ENCODE data around the gene KIF5B.

Gene KIF5B

DNA sequence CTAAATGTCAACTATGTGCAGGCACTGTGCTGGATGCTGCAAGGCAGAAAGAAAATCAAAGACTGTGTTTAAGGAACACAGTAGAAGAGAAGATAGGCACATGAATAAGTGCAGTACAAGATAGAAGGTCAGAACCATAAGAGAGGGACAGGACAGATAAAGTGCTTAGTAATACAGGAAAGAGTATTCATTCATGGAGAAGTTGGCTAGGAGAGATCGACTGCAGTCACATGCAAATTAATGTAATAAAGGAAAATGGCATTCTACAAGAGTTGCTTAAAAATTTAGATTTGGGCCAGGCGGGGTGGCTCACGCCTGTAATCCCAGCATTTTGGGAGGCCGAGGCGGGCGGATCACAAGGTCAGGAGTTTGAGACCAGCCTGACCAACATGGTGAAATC is 24.8 kb downstream of the KIF5B start:
- no peak overlapping the region for H2AFZ ChIP-seq (ENCODE audit: low read depth, low read length)
- no peaks in the 10 kb centered on the region for H3K9me3 ChIP-seq (ENCODE audit: low read length)
- H3K4me1 ChIP-seq (ENCODE audit: insufficient read depth, low read length): no peaks in the 10 kb centered on the region
- H3K27me3 ChIP-seq (ENCODE audit: insufficient read depth, low read length): no peaks in the 10 kb centered on the region
- H3K36me3 ChIP-seq (ENCODE audit: insufficient read depth, low read length): peaks cover 96% of the 10 kb centered on the region
- H3K4me3 ChIP-seq (ENCODE audit: low read length): no peak overlapping the region

DNA sequence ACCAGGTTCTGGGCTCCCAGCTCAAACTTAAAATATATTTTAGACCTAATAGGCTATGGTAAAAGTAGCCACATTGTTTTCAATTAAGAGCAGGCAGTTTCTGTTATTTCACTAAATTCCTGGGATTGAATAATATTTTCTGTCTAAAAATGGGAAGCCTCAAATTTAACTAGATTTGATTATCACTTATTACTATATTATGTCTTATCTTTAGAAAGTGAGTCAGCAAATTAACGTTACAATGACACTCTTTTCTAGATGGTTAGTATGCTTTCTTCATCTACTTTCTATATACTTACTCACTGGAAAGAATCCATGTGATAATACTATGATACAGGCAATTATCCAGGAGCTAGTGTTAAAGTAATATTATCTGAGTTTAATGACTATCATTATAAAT is 27.5 kb downstream of the KIF5B start:
- Histone ChIP-seq H3K4me3 (ENCODE audit: low read length) (no peak overlapping the region), H3K9me3 (ENCODE audit: low read length) (no peaks in the 10 kb centered on the region), H2AFZ (ENCODE audit: low read depth, low read length) (no peak overlapping the region), H3K36me3 (ENCODE audit: insufficient read depth, low read length) (peaks cover 85% of the 10 kb centered on the region), H3K4me1 (ENCODE audit: insufficient read depth, low read length) (no peaks in the 10 kb centered on the region), H3K27me3 (ENCODE audit: insufficient read depth, low read length) (no peaks in the 10 kb centered on the region)

DNA sequence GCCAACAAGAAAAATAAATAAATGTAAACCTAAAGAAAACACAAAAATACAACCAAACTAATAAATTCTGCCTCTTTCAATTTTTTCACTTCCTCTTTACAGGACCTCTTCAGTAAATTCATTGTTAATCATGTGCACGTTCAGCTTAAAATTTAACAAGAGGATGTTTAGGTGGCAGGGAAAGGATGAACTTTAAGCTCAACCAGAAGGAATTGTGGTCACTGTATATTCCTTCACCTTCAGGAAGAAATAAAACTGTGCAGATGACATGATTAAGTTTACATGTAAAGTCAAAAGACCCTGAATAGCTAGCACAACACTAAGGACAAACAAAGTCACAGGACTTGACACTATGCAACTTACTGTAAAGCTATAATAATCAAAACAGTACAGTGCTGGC is 33.0 kb downstream of the KIF5B start:
- no peak overlapping the region for H3K4me3 ChIP-seq (ENCODE audit: low read length)
- H3K27me3 ChIP-seq (ENCODE audit: insufficient read depth, low read length): no peaks in the 10 kb centered on the region
- H3K4me1 ChIP-seq (ENCODE audit: insufficient read depth, low read length): no peaks in the 10 kb centered on the region
- H3K9me3 ChIP-seq (ENCODE audit: low read length): no peaks in the 10 kb centered on the region
- peaks cover 85% of the 10 kb centered on the region for H3K36me3 ChIP-seq (ENCODE audit: insufficient read depth, low read length)
- H2AFZ ChIP-seq (ENCODE audit: low read depth, low read length): no peak overlapping the region

DNA sequence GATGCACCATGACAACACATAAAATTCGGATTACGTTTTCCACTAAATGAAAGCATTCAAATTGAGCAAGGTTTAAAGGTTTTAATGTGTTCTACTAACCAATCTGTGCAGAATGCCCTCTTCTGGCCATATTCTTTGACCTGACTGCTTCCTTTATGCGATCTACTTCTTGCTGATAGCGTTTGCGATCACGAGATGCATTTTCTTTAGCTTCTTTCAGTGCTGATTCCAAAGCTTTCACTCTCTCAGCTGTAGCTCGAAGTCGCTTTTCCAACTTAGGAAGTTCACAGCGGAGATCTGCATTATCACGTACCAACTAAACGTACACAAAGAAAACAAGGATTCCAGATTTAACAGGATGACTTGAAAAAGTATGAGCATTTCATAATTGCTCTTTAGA is 39.2 kb downstream of the KIF5B start:
- no peaks in the 10 kb centered on the region for H3K4me1 ChIP-seq (ENCODE audit: insufficient read depth, low read length)
- no peak overlapping the region for H2AFZ ChIP-seq (ENCODE audit: low read depth, low read length)
- H3K36me3 ChIP-seq (ENCODE audit: insufficient read depth, low read length): peaks cover 94% of the 10 kb centered on the region
- H3K9me3 ChIP-seq (ENCODE audit: low read length): no peaks in the 10 kb centered on the region
- H3K27me3 ChIP-seq (ENCODE audit: insufficient read depth, low read length): no peaks in the 10 kb centered on the region
- no peak overlapping the region for H3K4me3 ChIP-seq (ENCODE audit: low read length)

DNA sequence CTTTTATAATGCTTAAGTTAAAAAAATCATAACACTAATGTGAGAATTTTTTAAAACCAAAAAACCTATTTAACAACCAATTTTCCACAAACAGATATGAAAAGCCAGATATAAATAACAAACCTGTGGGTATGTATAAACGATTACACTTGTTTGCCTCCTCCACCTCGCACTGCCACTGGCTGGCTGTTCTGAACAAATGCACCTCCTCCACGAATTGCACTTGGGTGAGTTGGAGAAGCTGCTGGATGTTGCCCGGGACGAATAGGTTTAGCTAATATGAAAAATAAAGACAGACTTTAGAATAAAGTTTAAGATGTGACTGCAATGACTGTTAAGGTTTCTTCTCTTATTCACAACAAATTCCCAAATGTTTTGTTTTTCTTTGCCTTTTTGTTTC is 40.8 kb downstream of the KIF5B start:
- Histone ChIP-seq H2AFZ (ENCODE audit: low read depth, low read length) (no peak overlapping the region), H3K9me3 (ENCODE audit: low read length) (no peaks in the 10 kb centered on the region), H3K27me3 (ENCODE audit: insufficient read depth, low read length) (no peaks in the 10 kb centered on the region), H3K36me3 (ENCODE audit: insufficient read depth, low read length) (peaks cover 92% of the 10 kb centered on the region), H3K4me3 (ENCODE audit: low read length) (no peak overlapping the region), H3K4me1 (ENCODE audit: insufficient read depth, low read length) (no peaks in the 10 kb centered on the region)

DNA sequence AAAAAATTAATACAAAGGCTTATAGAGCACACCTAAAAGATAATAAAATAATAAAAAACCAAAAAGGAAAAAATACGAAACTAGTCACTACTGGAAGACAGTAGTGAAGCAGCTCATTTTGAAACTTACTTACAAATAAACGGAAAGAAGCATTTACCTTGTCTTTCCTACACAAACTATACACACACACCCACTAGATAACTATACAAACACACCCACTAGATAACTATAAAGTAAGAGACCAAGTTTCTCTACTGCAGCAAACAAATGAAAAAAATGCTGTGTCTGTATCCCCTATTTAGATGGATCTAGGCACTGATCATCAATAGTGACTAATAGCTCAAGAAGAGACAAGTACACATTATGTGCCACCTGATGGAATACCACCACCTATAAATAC is 49.2 kb downstream of the KIF5B start:
- H3K36me3 ChIP-seq (ENCODE audit: insufficient read depth, low read length): peaks cover 40% of the 10 kb centered on the region
- H3K4me3 ChIP-seq (ENCODE audit: low read length): no peak overlapping the region
- H3K9me3 ChIP-seq (ENCODE audit: low read length): no peaks in the 10 kb centered on the region
- H2AFZ ChIP-seq (ENCODE audit: low read depth, low read length): no peak overlapping the region
- peaks cover 10% of the 10 kb centered on the region for H3K4me1 ChIP-seq (ENCODE audit: insufficient read depth, low read length)
- no peaks in the 10 kb centered on the region for H3K27me3 ChIP-seq (ENCODE audit: insufficient read depth, low read length)

DNA sequence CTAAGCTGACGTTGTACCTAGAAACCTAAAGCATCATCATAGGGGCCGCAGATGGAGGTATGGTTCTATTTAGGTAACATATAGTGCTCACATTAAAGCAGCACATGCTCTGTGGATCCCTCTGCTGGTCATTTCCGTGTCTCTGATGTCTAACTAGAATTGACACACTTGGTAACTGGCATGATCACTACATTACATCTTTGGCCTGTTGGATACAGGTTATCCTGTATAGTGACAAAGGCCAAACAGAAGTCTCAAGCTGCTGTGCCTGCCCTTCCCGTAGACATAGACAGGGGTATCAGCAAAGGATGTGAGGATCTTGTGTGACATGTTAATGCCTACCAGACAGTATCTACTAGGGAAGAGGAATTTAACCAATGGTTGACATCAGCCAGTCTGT is 51.2 kb downstream of the KIF5B start:
- H3K27me3 ChIP-seq (ENCODE audit: insufficient read depth, low read length): no peaks in the 10 kb centered on the region
- H3K9me3 ChIP-seq (ENCODE audit: low read length): no peaks in the 10 kb centered on the region
- H3K4me1 ChIP-seq (ENCODE audit: insufficient read depth, low read length): peaks cover 11% of the 10 kb centered on the region
- no peak overlapping the region for H3K4me3 ChIP-seq (ENCODE audit: low read length)
- no peak overlapping the region for H2AFZ ChIP-seq (ENCODE audit: low read depth, low read length)
- peaks cover 25% of the 10 kb centered on the region for H3K36me3 ChIP-seq (ENCODE audit: insufficient read depth, low read length)

DNA sequence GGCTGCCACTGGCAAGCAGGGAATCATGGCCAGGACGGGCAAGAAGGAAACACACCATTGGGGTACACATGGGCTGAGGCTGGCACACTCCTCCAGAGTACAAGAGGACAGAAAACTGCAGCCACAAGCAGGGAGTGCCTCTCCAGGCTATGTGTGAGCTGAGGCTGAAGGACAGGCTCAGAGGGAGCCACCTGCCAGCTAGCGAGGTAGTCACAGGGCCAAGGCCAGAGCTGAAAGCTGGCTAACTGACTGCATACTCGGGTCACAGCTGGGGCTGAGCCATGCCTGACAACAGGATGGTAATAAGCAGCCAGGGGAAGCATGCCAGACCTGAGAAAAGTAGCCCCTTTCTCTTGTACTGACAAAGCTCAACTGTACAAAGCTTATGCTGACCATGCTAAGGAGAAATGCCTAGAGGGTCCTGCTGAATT is 52.0 kb downstream of the KIF5B start:
- Histone ChIP-seq H3K36me3 (ENCODE audit: insufficient read depth, low read length) (peaks cover 18% of the 10 kb centered on the region), H2AFZ (ENCODE audit: low read depth, low read length) (no peak overlapping the region), H3K4me1 (ENCODE audit: insufficient read depth, low read length) (peaks cover 11% of the 10 kb centered on the region), H3K27me3 (ENCODE audit: insufficient read depth, low read length) (no peaks in the 10 kb centered on the region), H3K4me3 (ENCODE audit: low read length) (no peak overlapping the region), H3K9me3 (ENCODE audit: low read length) (no peaks in the 10 kb centered on the region)

DNA sequence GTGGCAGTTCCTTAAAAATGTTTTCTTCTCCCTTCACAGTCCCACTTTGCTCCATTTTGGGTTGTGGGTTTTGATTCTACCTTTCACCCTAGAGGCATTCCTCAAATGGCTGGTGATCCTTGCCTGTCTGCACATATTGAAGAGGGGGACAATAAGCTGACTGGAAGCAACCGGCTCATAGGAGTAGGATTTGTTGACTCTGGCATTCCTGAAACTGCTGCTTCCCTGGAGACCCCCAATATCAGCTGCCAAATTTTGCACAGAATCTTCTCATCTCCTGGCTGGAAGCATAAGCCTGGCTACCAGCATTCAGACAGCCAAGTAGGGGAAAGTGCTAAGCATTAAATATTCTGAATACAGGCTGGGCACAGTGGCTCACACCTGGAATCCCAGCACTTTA is 53.7 kb downstream of the KIF5B start:
- no peak overlapping the region for H2AFZ ChIP-seq (ENCODE audit: low read depth, low read length)
- H3K36me3 ChIP-seq (ENCODE audit: insufficient read depth, low read length): peaks cover 6% of the 10 kb centered on the region
- no peaks in the 10 kb centered on the region for H3K27me3 ChIP-seq (ENCODE audit: insufficient read depth, low read length)
- peaks cover 11% of the 10 kb centered on the region for H3K4me1 ChIP-seq (ENCODE audit: insufficient read depth, low read length)
- no peaks in the 10 kb centered on the region for H3K9me3 ChIP-seq (ENCODE audit: low read length)
- H3K4me3 ChIP-seq (ENCODE audit: low read length): no peak overlapping the region

DNA sequence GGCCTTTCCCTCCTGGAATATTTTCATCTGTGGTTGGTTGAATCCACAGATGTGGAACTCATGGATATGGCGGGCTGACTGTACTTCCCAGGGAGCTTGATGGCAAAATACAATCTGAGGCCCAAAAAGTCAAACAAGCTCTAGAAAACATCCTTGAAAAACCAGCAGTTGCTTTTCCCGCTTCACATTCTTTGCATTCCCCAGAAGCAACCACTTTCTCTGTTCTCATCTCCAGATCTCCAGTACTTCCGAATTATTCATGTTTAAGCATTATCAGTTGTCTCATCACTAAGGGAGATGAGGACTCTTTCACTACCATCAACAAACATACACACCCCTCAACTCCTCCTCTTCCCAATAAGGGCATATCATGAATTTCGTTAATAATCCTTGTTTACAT is 55.3 kb downstream of the KIF5B start:
- Histone ChIP-seq H3K36me3 (ENCODE audit: insufficient read depth, low read length) (no peaks in the 10 kb centered on the region), H3K4me1 (ENCODE audit: insufficient read depth, low read length) (peaks cover 11% of the 10 kb centered on the region), H3K4me3 (ENCODE audit: low read length) (no peak overlapping the region), H2AFZ (ENCODE audit: low read depth, low read length) (no peak overlapping the region), H3K9me3 (ENCODE audit: low read length) (no peaks in the 10 kb centered on the region), H3K27me3 (ENCODE audit: insufficient read depth, low read length) (no peaks in the 10 kb centered on the region)

DNA sequence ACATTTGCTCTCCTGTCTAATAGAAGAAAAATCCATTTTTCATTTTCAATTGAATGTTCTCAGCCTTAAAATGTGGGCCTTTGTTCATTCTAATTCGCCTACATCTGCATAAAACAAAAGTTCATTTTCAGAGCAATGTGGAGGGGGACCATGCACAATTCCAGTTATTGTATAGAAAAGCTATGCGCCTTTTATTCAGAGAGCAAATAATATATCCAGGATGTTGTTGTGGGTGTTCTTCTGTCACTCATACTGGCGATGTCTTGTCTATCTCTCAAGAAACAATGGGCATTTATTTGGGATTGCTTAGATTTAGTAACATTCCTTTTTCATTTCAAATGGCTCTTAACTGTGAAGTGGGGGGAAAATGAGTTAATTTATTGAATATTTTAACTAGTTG is 56.4 kb downstream of the KIF5B start:
- Histone ChIP-seq H2AFZ (ENCODE audit: low read depth, low read length) (no peak overlapping the region), H3K4me3 (ENCODE audit: low read length) (no peak overlapping the region), H3K36me3 (ENCODE audit: insufficient read depth, low read length) (no peaks in the 10 kb centered on the region), H3K9me3 (ENCODE audit: low read length) (no peaks in the 10 kb centered on the region), H3K4me1 (ENCODE audit: insufficient read depth, low read length) (peaks cover 11% of the 10 kb centered on the region), H3K27me3 (ENCODE audit: insufficient read depth, low read length) (no peaks in the 10 kb centered on the region)

DNA sequence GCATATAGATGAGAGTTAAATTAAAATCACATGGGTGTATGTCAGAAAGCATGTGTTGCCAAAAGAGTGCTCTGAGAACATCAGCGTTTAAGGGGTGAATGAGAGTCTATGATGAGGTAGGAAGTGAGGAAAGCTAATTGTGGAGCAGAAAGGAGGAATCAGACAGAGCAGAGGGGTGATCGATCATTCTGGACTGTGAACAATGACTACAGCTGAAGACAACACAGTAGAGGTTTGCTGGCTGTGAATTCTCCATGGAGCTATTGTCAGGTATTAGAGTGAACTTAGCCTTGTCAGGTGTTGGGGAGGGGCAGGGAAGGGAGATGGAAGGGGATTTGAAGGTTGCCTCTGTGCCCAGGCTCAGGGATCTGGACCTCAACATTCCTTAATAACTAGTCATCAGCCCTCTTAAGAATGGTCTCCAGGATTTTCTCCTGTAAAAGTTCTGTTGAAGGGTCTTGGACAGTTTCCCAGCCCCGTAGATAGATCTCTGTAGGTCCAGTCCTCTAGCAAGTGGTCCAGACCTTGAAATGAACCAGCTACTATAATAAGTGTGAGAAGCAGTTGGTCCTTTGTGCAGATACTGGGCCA is 57.1 kb downstream of the KIF5B start:
- peaks cover 7% of the 10 kb centered on the region for H3K4me1 ChIP-seq (ENCODE audit: insufficient read depth, low read length)
- no peak overlapping the region for H2AFZ ChIP-seq (ENCODE audit: low read depth, low read length)
- H3K27me3 ChIP-seq (ENCODE audit: insufficient read depth, low read length): no peaks in the 10 kb centered on the region
- H3K9me3 ChIP-seq (ENCODE audit: low read length): no peaks in the 10 kb centered on the region
- no peaks in the 10 kb centered on the region for H3K36me3 ChIP-seq (ENCODE audit: insufficient read depth, low read length)
- no peak overlapping the region for H3K4me3 ChIP-seq (ENCODE audit: low read length)

DNA sequence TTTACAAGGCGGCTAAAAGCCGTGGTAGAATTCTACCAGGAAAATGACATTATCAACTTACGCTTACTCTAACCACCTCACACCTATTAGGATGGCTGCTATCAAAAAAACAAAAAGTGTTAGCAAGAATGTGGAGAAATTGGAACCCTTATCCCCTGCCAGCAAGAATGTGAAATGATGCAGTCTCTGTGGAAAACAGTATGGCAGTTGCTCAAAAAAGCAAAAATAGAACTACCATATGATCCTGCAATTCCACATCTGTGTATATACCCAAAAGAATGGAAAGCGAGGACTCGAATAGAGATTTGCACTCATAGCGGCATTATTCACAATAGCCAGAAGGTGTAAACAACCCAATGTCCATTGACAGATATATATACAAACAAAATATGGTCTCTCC is 61.3 kb downstream of the KIF5B start:
- Histone ChIP-seq H2AFZ (ENCODE audit: low read depth, low read length) (no peak overlapping the region), H3K4me1 (ENCODE audit: insufficient read depth, low read length) (no peaks in the 10 kb centered on the region), H3K9me3 (ENCODE audit: low read length) (no peaks in the 10 kb centered on the region), H3K36me3 (ENCODE audit: insufficient read depth, low read length) (no peaks in the 10 kb centered on the region), H3K4me3 (ENCODE audit: low read length) (no peak overlapping the region), H3K27me3 (ENCODE audit: insufficient read depth, low read length) (no peaks in the 10 kb centered on the region)

DNA sequence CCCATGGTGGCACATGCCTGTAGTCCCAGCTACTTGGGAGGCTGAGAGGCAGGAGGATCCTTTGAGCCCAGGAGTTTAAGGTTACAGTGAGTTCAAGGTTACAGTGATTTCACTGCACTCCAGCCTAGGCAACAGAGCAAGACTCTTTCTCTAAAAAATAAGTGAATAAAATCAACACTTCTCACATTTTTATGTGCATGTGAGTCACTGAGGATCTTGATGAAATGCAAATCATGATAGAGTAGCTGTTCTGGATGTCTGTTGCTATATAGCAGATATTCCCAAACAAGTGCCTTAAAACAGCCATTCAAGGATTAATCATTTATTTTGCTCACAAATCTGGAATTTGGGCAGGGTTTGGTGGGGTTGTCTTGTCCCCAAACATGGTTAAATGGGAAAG is 65.3 kb downstream of the KIF5B start:
- H3K9me3 ChIP-seq (ENCODE audit: low read length): no peaks in the 10 kb centered on the region

More for the DNA sequence above, 65.3 kb downstream of the KIF5B start:
- no peaks in the 10 kb centered on the region for H3K36me3 ChIP-seq (ENCODE audit: insufficient read depth, low read length)
- no peak overlapping the region for H2AFZ ChIP-seq (ENCODE audit: low read depth, low read length)
- no peaks in the 10 kb centered on the region for H3K27me3 ChIP-seq (ENCODE audit: insufficient read depth, low read length)
- no peak overlapping the region for H3K4me3 ChIP-seq (ENCODE audit: low read length)
- H3K4me1 ChIP-seq (ENCODE audit: insufficient read depth, low read length): no peaks in the 10 kb centered on the region
